OCI-LY3 (cell line): Measurements from ENCODE around the gene PITPNM1.

Experiments
- CTCF ChIP-seq: fragments of 200-600, 300-600 bp; sonication (generic); IDR thresholded peaks from 2 replicates; pipeline ENCODE4 v1.5.1; 2014; ENCODE audit warnings: antibody characterized with exemption, low read length, low read depth
- EZH2phosphoT487 ChIP-seq: fragments of 200-600 bp; shearing (Covaris generic); IDR thresholded peaks from 2 replicates; pipeline ENCODE4 v1.6.1; 2018; ENCODE audit warnings: antibody characterized with exemption, mixed run types, low read depth

- TF ChIP-seq CTCF (no peak), EZH2phosphoT487 (no peak)
Observed at GRCh38 chr11:67502328-67502979, 2.7 kb downstream of the PITPNM1 start.
